ENCODE results near the gene MYO5A.

GRCh38 chr15:52334491-52335160 is 194.1 kb downstream of the MYO5A start:
- TF ChIP-seq YY1 (IDR thresholded peaks at IDR 0.05; ENCODE audit: extremely low read depth, insufficient replicate concordance, low read depth, low read length), result no peak
- TF ChIP-seq EZH2 (IDR thresholded peaks at IDR 0.05), result no peak
- no peak for TF ChIP-seq POLR2AphosphoS5 (IDR thresholded peaks at IDR 0.05; ENCODE audit: low read depth, low read length)
- TF ChIP-seq, protein P1, sequence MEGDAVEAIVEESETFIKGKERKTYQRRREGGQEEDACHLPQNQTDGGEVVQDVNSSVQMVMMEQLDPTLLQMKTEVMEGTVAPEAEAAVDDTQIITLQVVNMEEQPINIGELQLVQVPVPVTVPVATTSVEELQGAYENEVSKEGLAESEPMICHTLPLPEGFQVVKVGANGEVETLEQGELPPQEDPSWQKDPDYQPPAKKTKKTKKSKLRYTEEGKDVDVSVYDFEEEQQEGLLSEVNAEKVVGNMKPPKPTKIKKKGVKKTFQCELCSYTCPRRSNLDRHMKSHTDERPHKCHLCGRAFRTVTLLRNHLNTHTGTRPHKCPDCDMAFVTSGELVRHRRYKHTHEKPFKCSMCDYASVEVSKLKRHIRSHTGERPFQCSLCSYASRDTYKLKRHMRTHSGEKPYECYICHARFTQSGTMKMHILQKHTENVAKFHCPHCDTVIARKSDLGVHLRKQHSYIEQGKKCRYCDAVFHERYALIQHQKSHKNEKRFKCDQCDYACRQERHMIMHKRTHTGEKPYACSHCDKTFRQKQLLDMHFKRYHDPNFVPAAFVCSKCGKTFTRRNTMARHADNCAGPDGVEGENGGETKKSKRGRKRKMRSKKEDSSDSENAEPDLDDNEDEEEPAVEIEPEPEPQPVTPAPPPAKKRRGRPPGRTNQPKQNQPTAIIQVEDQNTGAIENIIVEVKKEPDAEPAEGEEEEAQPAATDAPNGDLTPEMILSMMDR (IDR thresholded peaks at IDR 0.05 in 2 of 3, conservative IDR thresholded peaks at IDR 0.05 in 1 of 3; ENCODE audit: borderline replicate concordance in 1 of 3, insufficient read depth in 1 of 3, low read depth in 2 of 3, low read length in 2 of 3), result no peak
- no peak for TF ChIP-seq ZNF274 (IDR thresholded peaks at IDR 0.05; ENCODE audit: low read depth, low read length)
- no peak for TF ChIP-seq CBX3 (IDR thresholded peaks at IDR 0.05; ENCODE audit: low read depth)
- no peak for TF ChIP-seq MAX (IDR thresholded peaks at IDR 0.05)
- no peak for TF ChIP-seq SRF (IDR thresholded peaks at IDR 0.05; ENCODE audit: low read depth)
- TF ChIP-seq POLR2A (IDR thresholded peaks at IDR 0.05; ENCODE audit: borderline replicate concordance, extremely low read depth, insufficient read depth, insufficient read length), result no peak
- no peak for TF ChIP-seq SP1 (IDR thresholded peaks at IDR 0.05; ENCODE audit: low read depth)
- no peak for TF ChIP-seq REST (IDR thresholded peaks at IDR 0.05; ENCODE audit: low read depth)
- TF ChIP-seq SIN3A (IDR thresholded peaks at IDR 0.05; ENCODE audit: low read depth), result no peak
- no peak for TF ChIP-seq EZH2phosphoT487 (IDR thresholded peaks at IDR 0.05; ENCODE audit: borderline replicate concordance)
- TF ChIP-seq JUND (IDR thresholded peaks at IDR 0.05), result no peak

All from HCT116 (cell line).